ENCODE data around the gene C1QTNF8.

GRCh38 chr16:1052721-1053120, 43.3 kb downstream of the C1QTNF8 start:
- TF ChIP-seq POLR2AphosphoS5 (IDR thresholded peaks at IDR 0.05) = no peak
- TF ChIP-seq CTCF (IDR thresholded peaks at IDR 0.05) = no peak
- TF ChIP-seq POLR2A (IDR thresholded peaks at IDR 0.05) = no peak

All from upper lobe of left lung (tissue), 4 donors.